Suppressor macrophage (primary cell): ENCODE results near the gene ANKLE1.
A peak's percentile ranks its signal among the peaks of the same experiment; 100 is the strongest.

Source experiments
- DNase-seq, 4 experiments: peaks; one replicate each; pipeline ENCODE4 v3.0.0-alpha.2; 2020 to 2022

Gene ANKLE1

GRCh38 chr19:17325881-17326594, 44.3 kb downstream of the ANKLE1 start:
- DNase-seq: no peak

- no peak for DNase-seq
These were observed 44.9 kb downstream of the ANKLE1 start for GRCh38 chr19:17326595-17326966.

DNA sequence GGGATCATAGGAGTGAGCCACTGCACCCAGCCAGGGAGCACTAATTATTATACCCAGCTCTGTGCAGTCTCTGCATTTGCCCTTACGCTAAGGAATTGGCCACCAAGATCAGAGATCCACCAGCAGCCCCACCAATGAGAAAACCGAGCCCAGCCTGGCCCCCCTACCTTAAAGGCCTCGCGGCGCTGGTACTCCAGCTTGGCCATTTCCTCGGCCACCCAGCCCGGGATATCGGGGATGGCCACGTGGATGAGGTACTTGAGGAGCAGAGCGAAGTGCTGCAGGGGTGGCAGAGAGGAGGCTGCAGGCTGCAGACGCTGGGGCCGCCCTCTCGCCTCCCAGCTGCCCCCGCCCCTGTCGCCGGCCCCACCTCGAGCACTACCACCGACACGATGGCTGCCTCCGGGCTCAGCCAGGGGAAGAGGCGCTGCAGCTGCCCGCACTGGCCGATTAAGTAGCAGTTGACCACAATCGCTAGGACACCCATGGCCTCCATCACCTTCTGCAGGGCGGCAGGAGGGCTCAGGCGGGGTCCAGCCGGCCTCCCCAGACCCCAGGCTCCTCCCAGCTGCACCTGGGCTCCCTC, 45.5 kb downstream of the ANKLE1 start:
- no peak for DNase-seq

DNA sequence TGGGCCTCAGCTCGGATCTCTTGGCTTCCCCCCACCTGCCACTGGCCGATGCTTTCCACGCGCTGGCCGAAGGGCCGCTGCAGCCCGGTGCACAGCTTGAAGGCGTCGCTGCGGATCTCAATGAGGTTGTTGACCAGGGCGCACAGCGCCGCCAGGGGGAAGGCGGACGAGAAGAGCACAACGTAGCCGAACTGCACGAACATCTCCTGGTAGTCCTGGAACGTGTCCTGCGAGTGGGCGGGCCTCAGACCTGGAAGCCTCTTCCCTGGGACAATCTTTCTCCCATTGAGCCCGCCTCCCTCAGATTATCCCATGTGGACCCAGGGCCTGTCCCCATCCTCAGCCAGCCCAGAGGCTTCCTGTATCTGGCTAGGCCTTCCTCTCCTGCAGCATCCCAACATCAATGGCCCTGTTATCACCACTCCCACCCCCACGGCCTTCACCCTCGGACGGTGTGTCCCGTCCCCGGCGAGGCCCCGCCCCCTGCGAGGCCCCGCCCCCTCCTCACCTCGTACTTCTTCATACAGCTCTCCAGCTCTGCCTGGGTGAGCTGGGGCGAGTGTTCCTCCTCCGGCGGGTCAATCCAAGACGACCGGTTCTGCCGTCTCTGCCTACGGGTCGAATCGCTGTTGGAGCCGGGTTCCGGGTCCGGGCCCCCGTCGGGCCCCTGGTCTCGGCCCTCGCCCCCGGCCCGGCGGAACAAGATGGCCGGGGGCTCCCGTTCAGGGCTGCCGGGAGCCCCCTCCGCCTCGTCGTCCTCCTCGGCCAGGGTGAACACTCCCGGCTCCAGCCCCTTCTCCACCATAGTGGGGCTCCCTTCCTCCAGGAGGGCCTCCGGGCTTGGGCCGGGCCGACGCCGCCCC, 46.2 kb downstream of the ANKLE1 start:
- peak; percentile 40 to 73 (median 58) for DNase-seq

DNA sequence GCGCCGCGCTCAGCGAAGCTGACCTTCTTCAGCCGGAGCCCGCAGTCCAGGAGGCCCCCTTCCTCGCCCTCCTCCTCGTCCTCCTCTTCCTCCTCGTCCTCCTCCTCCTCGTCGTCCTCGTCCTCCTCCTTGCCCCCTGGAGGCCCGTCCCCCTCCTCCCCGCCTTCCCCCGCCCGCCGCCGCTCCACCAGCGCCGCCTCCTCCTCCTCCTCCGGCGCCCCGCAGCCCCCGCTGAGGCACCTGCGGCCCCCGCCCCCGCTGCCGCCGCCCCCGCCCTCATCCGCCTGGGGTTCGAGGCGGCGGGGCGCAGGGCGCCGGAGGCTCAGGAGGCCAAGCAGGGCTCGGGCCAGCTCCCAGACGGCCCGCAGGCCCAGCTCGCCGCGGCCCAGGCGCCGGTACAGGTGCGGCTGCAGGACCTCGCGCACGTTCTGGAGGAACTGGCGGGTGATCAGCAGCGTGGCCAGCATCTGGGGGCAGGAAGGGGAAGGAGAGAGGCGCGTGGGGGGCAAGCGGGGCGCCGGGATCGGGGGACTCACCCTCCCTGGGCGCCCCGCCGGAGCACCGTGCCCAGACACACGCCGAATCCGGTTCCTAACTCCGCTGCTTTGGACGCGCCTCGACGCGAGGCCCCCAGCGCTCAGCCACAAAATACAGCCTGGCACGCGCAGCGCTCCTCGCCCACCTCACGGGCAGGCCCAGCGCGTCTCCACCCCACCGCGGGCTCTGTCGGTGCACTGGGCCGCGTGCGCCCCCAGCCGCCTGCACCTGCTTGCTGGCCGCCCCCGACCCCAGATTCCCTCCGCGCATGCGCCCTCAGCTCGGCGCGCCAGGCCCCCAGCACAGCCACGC, 47.0 kb downstream of the ANKLE1 start:
- no peak for DNase-seq

DNA sequence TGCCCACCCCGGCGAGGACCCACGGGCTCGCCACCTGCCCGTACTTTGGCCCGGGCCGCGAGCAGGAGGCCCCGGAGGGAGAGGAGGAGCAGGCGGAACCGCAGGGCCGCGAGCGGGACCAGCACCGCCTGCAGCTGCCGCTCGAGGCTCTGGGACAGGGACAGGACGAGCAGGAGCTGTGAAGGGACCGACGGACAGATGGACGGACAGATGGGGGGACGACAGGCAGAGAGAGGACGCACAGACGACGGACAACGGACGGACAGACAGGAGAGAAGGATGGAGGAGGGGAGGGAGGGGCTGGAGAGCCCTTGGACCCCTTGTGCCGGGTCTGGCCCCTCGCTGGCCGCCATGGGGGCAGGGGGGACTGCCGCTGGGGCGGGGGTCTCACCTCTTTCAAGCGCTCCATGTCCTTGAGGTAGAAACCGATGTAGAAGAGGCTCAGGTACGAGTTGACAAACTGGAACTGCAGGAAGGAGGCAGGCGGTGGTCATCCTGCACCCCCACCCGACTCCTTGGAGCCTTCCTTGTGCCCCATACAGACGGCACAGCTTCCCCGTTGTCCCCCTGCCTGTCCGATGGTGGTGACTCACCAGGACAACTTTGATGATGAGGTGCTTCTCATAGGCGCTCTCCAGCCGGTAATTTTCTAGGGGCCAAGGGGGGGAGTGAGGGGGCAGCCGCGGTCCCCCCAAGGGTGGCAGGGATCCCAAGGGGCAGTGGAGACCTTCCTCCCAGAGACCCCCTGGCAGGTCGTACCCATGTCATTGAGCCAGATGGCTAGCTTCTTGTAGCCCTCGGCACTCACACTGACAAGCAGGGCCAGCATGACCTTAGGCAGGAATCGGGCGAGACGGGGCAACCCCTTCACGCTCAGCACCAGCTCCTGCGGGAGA, 47.9 kb downstream of the ANKLE1 start:
- no peak for DNase-seq

DNA sequence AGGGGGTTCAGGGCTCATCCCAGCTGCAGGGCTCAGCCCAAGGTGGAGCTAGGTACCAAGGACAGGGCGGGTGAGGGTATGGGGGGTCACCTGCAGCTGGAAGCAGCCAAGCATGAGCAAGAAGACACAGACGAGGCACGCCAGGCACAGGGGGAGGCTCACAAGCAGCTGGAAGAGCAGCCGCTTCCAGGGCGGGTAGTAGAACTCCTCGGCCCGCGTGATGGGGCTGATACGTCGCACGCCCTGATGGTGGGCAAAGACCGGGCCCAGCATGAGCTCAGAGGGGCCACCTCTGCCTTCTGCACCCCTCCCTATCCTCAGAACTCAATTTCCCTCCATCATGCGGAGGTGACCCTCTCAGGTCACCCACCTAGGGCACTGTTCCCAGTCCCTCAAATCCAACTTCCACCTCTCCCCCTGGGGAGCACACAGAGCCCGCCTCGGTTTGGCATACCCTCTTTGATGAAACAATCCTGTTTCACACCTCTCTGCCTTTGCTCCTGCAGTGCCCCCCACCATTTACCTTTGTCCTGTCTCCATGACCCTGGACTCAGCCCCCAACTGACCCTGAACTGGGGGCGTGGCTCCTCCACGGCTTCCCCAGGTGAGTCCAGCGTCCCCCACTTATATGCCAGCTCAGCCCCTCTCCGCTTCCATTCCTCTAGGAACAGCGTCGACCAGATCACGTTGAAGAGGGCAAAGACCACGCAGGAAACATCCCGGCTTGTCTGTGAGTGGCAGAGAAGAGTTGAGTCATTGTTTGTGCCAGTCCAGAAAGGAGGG, 48.8 kb downstream of the ANKLE1 start:
- no peak for DNase-seq

DNA sequence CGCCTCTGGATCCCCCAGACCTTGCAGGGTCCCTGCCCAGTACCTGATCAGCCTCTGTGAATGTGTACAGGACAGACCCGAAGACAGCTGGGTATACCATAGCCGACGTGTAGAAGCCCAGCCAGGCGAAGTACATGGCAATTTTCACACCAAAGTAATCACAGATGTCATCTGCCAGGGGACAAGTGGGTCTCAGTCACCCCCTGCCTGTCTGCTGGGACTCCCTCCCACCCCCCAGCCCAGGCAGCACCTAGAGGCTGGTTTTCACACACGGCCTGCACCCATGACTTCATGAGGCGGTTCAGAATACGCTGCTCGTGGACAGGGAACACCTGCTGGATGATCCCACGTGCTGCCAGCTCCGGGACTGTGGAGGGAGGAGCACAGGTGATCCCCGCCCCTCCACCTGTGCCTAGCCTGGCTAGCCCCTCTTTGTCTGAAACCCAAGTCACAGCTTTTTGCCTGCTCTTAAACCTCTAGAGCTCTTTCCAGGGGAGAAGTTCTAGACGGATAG, 49.4 kb downstream of the ANKLE1 start:
- DNase-seq: no peak

- no peak for DNase-seq
These were observed 50.6 kb downstream of the ANKLE1 start for GRCh38 chr19:17332360-17332676.

DNA sequence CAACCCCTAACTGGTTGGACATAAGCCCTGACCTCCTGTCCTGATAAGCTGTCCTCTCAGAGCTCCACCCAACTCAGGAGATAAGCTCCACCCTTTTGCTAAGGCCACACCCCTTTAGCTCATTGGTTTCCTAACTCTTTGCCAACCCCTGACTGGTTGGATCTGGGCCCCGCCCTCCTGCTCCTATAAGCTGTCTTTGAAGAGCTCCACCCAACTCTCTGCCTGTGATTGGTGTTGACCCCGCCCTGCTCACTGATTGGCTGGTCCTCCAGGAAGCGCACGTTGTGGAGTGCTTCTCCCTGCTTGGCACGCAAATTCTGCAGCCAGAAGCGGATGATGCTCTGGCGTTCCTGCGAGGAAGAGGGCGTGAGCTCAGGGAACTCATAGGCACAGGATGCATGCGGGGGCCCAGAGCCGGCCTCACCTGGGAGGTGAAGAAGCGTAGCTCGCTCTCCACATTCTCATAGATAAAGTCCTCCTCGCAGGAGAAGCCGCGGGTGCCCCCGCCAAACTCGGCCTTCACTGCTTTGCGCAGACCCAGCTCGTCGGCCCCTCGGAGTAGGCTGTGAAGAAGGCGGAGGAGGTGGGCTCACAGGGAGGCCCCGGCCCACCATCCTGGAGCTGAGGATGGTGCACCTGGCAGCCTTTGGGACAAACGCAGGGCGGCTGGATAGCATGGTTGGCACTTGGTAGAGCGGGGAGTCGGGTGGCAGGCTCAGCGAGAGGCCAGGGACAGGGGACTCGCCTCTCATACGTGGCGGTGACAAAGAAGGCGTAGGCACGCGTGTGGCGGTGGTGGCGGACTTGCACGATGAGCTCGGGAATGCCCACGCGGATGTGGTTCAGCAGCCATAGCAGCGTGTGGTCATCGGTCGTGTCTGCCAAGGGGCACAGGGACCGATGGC, 51.2 kb downstream of the ANKLE1 start:
- DNase-seq: peak; percentile 29 to 60 (median 42)

GRCh38 chr19:17333611-17334413, 52.1 kb downstream of the ANKLE1 start:
- peak; percentile 66 to 78 (median 77) for DNase-seq

GRCh38 chr19:17334414-17335409, 53.0 kb downstream of the ANKLE1 start, which contains the start of gene ANO8:
Gene ANO8 (minus strand): TSS chr19:17334855. CDS start chr19:17334670, 185 bp downstream.
- peak; percentile 97 to 98 (median 98) for DNase-seq

GRCh38 chr19:17335575-17335974, 53.9 kb downstream of the ANKLE1 start:
- no peak for DNase-seq
